Neural cell (in vitro differentiated cells): Measurements from ENCODE around the gene ENPP1. TPM values are rescaled to one million over a fixed set of nuclear protein-coding genes. Genes with fewer than 3 reads are reported as not detected.

Source experiments
- H2AFZ ChIP-seq: fragments of 200-600, 300-800 bp; sonication (generic), shearing (Covaris generic); 2 replicates; pipeline ENCODE4 v1.6.0; 2014; ENCODE audit warnings: low read depth, mild to moderate bottlenecking, antibody characterized with exemption, low read length, moderate library complexity
- H3F3A ChIP-seq: fragments of 200-600 bp; shearing (Covaris generic); 2 replicates; pipeline ENCODE4 v1.6.1; 2016; ENCODE audit warnings: mild to moderate bottlenecking, moderate library complexity, mixed read lengths, antibody characterized with exemption, low read length; ENCODE audit not compliant: insufficient read depth, poor library complexity, severe bottlenecking
- H3K27ac ChIP-seq: fragments of 200-600, 300-800 bp; sonication (generic), shearing (Covaris generic); 2 replicates; pipeline ENCODE4 v1.5.1; 2014; ENCODE audit warnings: mild to moderate bottlenecking, low read length, moderate library complexity
- H3K27me3 ChIP-seq: fragments of 300-800, 200-600 bp; sonication (generic), shearing (Covaris generic); 2 replicates; pipeline ENCODE4 v1.6.0; 2014; ENCODE audit warnings: mild to moderate bottlenecking, low read depth, low read length, moderate library complexity; ENCODE audit not compliant: insufficient read depth
- H3K36me3 ChIP-seq: fragments of 300-800, 200-600 bp; sonication (generic), shearing (Covaris generic); 2 replicates; pipeline ENCODE4 v1.5.1; 2014; ENCODE audit warnings: mild to moderate bottlenecking, antibody characterized with exemption, low read length, moderate library complexity; ENCODE audit not compliant: insufficient read depth
- H3K4me2 ChIP-seq: fragments of 300-800, 200-600 bp; sonication (generic), shearing (Covaris generic); 2 replicates; pipeline ENCODE4 v1.6.0; 2014; ENCODE audit warnings: mild to moderate bottlenecking, low read length
- H3K4me3 ChIP-seq: fragments of 300-800, 200-600 bp; sonication (generic), shearing (Covaris generic); 2 replicates; pipeline ENCODE4 v1.5.1; 2014; ENCODE audit warnings: mild to moderate bottlenecking, low read length, moderate library complexity
- H3K79me2 ChIP-seq: fragments of 200-600 bp; shearing (Covaris generic); replicated peaks from 2 replicates; pipeline ENCODE4 v1.6.0; 2014; ENCODE audit warnings: mild to moderate bottlenecking, low read length, moderate library complexity; ENCODE audit not compliant: insufficient read depth
- H3K9ac ChIP-seq: fragments of 300-800, 200-600 bp; sonication (generic), shearing (Covaris generic); 2 replicates; pipeline ENCODE4 v1.6.1; 2016; ENCODE audit warnings: mild to moderate bottlenecking, low read length, mixed read lengths
- H3K9me2 ChIP-seq: fragments of 200-600 bp; shearing (Covaris generic); 2 replicates; pipeline ENCODE4 v1.6.1; 2016; ENCODE audit warnings: mild to moderate bottlenecking, low read length, mixed read lengths; ENCODE audit not compliant: insufficient read depth
- H3K9me3 ChIP-seq: fragments of 200-600, 300-800 bp; sonication (generic), shearing (Covaris generic); 2 replicates; pipeline ENCODE4 v1.6.1; 2016; ENCODE audit warnings: mild to moderate bottlenecking, mixed run types, low read length, moderate library complexity, mixed read lengths
- H4K20me1 ChIP-seq: fragments of 200-600 bp; shearing (Covaris generic); 2 replicates; pipeline ENCODE4 v1.6.1; 2016; ENCODE audit warnings: mild to moderate bottlenecking, mixed run types; ENCODE audit not compliant: insufficient read depth
- CTCF ChIP-seq: fragments of 450-650 bp; IDR thresholded peaks from 2 replicates; pipeline ENCODE4 v1.5.1; 2014; ENCODE audit warnings: antibody characterized with exemption, mild to moderate bottlenecking, moderate library complexity; ENCODE audit not compliant: poor library complexity, severe bottlenecking
- EP300 ChIP-seq: fragments of 450-650 bp; conservative IDR thresholded peaks from 2 replicates; pipeline ENCODE4 v1.6.1; 2014; ENCODE audit warnings: antibody characterized with exemption, mild to moderate bottlenecking, moderate library complexity; ENCODE audit not compliant: poor library complexity, severe bottlenecking
- EZH2 ChIP-seq: fragments of 200-600, 300-800 bp; shearing (Covaris generic), sonication (generic); IDR thresholded peaks from 2 replicates; pipeline ENCODE4 v1.6.1; 2014; ENCODE audit warnings: antibody characterized with exemption, low read length, borderline replicate concordance, mild to moderate bottlenecking; ENCODE audit not compliant: insufficient read depth, poor library complexity, severe bottlenecking
- MXI1 ChIP-seq: fragments of 450-650 bp; conservative IDR thresholded peaks from 2 replicates; pipeline ENCODE4 v1.6.1; 2014; ENCODE audit warnings: antibody characterized with exemption, mild to moderate bottlenecking; ENCODE audit not compliant: poor library complexity, severe bottlenecking
- POLR2AphosphoS5 ChIP-seq: IDR thresholded peaks from 2 replicates; pipeline ENCODE4 v1.6.1; 2012
- RAD21 ChIP-seq: fragments of 450-650 bp; conservative IDR thresholded peaks from 2 replicates; pipeline ENCODE4 v1.6.1; 2014; ENCODE audit warnings: antibody characterized with exemption, mild to moderate bottlenecking, moderate library complexity
- REST ChIP-seq: IDR thresholded peaks from 2 replicates; pipeline ENCODE4 v1.6.1; 2012; ENCODE audit warnings: borderline replicate concordance
- SMC3 ChIP-seq: fragments of 450-650 bp; conservative IDR thresholded peaks from 2 replicates; pipeline ENCODE4 v1.6.1; 2014; ENCODE audit warnings: antibody characterized with exemption, mild to moderate bottlenecking, moderate library complexity; ENCODE audit not compliant: poor library complexity
- TAF1 ChIP-seq: IDR thresholded peaks from 2 replicates; pipeline ENCODE4 v1.6.1; 2012; ENCODE audit warnings: low read depth
- polyA plus RNA-seq: library from polyadenylated mRNA; depleted of rRNA; stranded (reverse); fragments of >200 nt; gene quantifications from 2 replicates; pipeline ENCODE4 v1.2.3, GENCODE V29; 2014

ENPP1 gene
- polyA plus RNA-seq, 1 donor from 2014 or later, result not detected

- no peak overlapping the region for H2AFZ ChIP-seq
- H3K36me3 ChIP-seq, result no peaks in the 10 kb centered on the region
- H3K27me3 ChIP-seq, result peaks cover 8% of the 10 kb centered on the region
- H3K27ac ChIP-seq, result no peak overlapping the region
- H3K9ac ChIP-seq, result no peak overlapping the region
- no peaks in the 10 kb centered on the region for H3F3A ChIP-seq
- TF ChIP-seq CTCF (no peak), REST (no peak), TAF1 (no peak), POLR2AphosphoS5 (no peak), EP300 (no peak), SMC3 (no peak), RAD21 (no peak), MXI1 (no peak), EZH2 (no peak)
- H3K9me3 ChIP-seq, result no peaks in the 10 kb centered on the region
- no peaks in the 10 kb centered on the region for H3K79me2 ChIP-seq
- no peaks in the 10 kb centered on the region for H3K9me2 ChIP-seq
- no peak overlapping the region for H3K4me2 ChIP-seq
- no peaks in the 10 kb centered on the region for H4K20me1 ChIP-seq
- no peak overlapping the region for H3K4me3 ChIP-seq
Measured at GRCh38 chr6:131802347-131802746, 5.5 kb upstream of the ENPP1 start.

- H3K9me2 ChIP-seq, result no peaks in the 10 kb centered on the region
- no peak for TF ChIP-seq EP300
- TF ChIP-seq CTCF, result no peak
- TF ChIP-seq POLR2AphosphoS5, result no peak
- TF ChIP-seq MXI1, result no peak
Measured at GRCh38 chr6:131803007-131803769, 4.6 kb upstream of the ENPP1 start.

More at GRCh38 chr6:131803007-131803769, 4.6 kb upstream of the ENPP1 start:
- H4K20me1 ChIP-seq, result no peaks in the 10 kb centered on the region
- H3K4me3 ChIP-seq, result no peak overlapping the region
- no peaks in the 10 kb centered on the region for H3K79me2 ChIP-seq
- H3K27me3 ChIP-seq, result peaks cover 14% of the 10 kb centered on the region
- no peaks in the 10 kb centered on the region for H3K36me3 ChIP-seq
- H3K27ac ChIP-seq, result no peak overlapping the region
- H3K9ac ChIP-seq, result no peak overlapping the region
- H3K9me3 ChIP-seq, result no peaks in the 10 kb centered on the region
- no peak overlapping the region for H3K4me2 ChIP-seq
- H3F3A ChIP-seq, result no peaks in the 10 kb centered on the region
- no peak overlapping the region for H2AFZ ChIP-seq
